ENCODE measurements around the gene FMN1.

Gene FMN1

DNA sequence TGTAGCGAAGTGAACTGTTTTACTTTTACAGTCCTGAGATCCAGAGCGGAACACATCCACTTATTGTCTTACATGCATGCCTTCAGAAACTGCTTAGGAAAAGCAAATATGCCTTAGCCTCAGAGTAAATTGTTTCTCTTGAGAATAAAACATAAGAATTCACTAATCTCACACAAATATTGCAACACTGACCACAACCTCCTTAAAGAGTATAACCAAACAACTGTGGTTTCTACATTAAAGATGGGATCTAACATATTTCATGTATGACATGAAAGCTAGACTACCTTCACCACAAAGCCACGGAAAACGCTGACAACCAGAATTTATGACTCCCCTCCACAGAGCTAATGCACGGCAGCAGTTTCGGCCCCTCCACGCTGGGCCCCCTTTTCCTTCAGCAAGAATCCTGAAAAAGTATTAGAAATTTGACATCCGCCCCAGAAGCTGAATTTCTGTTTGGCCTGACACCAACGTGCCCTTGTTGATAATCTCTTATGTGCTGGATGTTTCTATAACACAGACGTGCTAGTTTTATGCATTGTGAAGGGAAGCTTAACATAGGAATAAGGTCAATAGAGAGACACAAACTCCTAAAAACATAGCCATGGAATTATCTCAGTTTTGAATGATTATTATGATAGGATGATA is 392.1 kb downstream of the FMN1 start:
- DNase-seq: peak; percentile 94

DNA sequence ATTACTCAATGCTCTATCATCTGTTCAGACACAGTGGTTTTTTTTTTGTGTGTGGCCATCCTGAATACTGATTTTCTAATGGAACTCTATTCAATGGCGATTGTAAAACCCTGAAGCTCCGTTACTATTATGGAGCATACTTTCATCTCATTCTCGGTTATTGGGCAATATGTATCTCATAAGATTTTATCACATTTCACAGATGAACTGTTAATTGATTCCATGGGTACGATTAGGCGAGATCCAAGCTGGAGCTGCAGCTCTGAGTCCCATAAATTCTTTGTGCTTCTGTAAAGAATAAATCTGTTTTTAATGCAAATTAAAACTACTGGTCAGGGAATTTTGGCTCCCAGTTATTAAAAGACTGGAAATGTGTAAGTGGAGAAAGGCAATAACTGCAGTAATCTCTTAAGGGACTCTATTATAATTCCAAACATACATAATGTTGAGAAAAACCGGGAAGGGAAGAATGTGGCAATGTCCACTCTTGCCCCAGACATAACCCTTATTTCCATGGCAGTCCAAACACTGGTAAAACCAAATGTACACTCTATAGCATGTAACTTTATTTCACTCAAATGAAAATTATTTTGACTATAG is 394.5 kb downstream of the FMN1 start:
- no peak for DNase-seq

DNA sequence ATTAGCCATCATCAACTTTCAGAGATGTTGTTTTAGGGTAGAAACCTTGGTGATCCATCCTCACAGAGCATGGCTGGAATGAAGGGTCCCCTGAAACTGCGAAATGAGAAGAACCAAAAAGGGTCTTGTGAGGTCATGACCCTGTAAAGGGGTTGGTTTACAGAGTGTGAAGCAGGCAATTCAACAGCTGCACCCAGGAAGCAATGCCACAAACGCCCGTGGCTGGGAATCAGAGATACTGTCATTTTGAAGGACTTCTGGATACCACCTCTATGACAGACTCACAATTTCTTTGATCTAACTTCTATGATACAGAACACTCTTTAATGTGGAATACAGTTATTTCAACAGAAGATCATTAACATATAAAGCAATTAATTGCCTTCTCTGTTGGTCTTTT is 397.7 kb downstream of the FMN1 start:
- DNase-seq: no peak

DNA sequence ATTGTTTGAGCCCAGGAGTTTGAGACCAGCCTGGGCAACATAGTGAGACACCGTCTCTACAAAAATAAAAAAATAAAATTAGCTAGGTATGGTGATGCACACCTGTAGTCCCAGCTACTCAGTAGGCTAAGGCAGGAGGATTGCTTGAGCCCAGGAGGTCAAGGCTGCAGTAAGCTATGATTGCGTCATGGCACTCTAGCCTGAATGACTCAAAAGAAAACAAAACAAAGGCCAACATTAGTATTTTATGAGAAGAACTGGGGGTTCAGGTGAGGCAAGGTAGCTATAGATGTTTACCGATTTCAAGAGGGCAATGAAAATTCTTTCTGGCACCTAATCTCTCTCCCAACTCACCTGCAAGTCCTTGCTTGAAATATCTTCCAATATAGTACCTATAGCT is 399.5 kb downstream of the FMN1 start:
- peak; percentile 18 for DNase-seq

DNA sequence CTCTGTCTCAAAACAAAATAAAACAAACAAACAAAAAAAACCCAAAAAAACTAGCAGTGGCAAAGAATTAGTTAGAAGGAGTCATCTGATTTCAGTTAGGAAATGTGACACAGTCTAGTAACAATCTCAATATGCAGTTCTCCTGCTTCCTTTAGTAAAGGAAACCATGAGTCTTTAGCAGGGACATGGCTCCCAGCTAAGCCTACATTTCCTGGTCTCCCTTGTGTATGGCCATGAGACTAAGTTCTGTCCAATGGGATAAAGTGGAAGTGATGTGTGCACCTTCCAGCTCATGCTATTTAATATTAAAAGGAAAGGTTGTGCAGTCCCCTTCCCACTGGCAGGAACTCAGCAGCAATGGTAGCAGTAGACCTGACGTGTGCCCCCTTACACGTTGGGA is 402.1 kb downstream of the FMN1 start:
- no peak for DNase-seq

DNA sequence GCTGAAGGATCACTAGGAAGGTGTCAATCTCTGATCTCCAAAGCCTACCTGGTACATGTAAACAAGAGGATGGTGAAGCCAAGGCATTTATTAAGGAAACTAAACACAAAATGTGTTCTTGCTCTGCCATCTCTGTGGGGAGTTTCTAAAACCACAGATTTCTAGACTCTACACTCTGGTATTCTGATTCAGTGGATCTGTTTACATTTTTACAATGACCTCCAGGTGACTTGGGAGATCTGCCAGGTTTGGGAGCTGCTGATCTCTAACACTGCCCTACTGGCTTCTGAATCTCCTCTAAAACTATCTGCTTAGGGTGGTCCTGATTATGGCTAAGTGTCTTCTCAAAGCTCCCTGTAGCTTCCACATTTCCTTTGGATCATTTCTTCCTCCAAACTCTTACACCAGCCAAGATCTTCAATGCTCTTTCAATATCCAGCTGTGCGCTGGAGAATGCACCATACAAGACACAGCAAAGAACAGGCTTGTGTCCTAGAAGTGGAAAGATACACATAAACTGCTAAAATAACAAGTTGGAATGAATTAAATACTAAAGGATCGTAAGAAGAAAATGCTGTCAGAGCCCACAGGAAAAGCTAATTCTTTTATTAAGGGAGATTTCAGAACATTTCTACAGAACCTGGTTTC is 404.0 kb downstream of the FMN1 start:
- peak; percentile 73 for DNase-seq

DNA sequence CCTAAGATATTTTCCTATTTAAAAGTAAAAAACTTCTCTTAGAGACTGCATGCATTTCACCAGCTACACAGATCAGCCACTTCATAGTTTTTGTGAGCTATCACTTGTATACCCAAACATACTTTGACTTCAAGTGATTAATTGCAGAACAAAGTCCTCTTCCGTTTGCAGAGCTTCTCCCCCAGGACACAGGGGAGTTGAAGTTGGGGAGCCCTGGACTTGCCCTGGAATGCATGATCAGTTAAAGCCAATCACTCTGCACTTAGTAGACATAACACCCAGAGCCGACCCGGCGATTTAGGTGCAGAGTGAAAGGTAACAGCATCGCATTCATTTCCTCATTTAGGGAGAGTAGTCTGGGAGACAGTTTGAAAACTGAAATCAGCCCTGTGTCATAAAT is 406.6 kb downstream of the FMN1 start:
- no peak for DNase-seq

DNA sequence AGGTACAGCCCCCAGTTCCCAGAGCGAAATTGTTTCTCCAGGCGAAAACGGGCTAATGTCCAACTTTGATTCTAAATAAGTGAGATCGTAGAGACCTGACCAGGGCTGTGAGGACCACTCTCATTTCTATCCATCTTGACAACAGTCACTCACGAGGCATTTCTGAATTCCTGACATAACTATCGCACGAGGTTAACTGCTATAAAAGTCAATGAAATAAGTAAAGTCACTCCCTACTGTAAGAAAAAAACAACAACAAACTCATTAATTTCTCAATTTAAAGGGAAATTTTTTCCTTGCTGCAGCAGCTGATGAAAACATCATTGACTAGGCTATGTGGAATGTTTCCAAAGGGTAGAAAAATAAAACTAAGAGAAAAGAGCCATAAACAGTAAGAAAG is 407.6 kb downstream of the FMN1 start:
- no peak for DNase-seq

DNA sequence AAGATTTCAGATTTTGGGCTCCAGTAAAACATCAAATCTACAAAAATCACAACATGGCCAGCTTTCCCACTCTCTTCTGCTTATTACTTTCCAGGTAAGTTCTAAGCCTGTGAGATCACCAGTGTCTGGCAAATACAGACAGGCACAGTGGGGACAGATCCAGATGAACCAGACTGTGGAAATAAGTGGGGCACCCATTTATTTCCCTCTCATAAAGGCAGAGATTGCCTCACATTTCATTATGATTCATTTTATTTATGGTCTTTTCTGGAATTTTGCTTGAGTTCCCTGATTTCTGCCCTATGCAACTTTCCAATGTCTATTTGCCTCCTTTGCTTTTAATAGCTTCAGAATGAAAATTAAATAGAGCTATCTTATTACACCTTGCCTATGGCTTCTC is 409.9 kb downstream of the FMN1 start:
- DNase-seq: peak; percentile 31

DNA sequence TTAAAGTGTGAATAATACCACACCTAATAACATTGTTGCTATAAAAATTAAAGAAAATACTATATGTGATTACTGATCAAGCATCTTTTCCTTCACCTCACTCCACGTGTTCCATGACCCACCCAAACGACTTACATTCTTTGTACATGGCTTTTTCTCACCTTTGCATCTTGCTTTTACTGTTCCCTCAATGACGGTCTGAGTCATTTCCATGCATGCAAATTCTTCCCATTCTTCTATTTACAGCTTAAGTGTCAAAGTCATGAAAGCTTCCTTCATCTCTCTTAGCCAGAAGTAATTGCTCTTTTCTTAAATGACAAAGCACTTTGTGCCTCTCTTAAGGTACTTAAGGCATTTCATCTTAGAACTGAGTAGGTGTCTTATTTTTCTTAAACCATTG is 412.7 kb downstream of the FMN1 start:
- DNase-seq: no peak

DNA sequence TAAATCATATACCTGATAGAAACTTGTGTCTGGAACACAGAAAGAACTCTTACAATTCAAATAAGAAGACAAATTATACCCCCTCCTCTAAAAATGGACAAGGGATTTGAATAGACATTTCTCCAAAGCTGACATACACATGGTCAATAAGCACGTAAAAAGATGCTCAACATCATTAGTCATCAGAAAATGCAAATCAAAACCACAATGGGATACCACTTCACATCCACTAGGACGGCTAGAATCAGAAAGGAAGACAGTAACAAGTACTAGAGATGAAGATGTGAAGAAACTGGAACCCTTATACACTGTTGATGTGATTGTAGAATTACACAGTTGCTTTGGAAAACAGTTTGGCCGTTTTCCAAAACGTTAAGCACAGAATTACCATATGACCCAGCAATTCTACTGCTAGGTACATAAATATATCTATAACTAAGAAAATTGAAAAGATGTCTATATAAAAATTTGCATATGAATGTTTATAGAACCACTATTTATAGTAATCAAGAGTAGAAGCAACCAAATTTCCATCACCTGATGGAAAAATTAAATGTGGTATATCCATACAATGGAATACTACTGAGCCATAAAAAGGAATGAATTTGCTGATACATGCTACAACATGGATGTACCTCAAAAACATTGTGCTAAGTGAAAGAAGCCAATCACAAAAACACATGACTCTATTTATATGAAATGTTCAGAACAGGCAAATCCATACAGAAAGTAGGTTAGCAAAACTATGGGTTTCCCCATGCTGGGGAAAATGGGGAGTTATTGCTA is 415.9 kb downstream of the FMN1 start:
- no peak for DNase-seq

DNA sequence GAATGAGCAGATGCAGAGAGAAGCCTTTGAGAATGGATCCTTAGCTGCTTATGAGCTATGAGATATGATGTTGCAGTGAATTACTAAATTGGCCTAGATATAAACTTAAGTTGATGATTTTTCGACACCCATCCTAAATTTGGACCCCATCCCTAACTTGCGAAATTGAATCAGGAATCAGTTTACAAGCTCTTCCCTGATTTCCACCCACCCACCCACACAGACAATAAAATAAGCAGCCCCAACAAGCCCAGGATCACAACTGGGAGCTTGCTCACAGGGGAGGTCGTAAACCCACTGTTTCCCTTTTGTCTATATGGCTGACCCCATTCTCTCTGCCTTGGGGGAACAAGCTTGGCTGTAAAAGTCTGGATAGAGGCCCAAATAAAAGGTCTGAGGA is 419.4 kb downstream of the FMN1 start:
- DNase-seq: no peak

DNA sequence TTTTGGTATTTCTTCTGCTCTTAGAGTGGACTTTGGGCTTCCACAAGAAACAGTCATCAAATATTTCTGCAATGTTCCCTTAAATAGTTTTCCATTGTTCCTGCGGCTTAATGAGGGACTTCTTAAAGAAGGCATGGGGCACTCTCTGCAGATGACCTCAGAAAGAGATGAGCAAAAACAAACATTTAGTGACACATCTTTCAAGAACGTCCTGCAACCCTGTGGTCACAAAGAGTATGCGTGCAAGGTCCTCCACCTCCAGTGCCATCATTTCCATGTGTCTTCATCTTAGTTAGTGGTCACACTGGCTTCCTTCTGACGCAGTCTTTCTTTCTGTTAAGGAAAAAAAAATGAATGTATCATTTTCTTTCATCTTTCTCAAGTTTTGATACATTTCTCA is 420.5 kb downstream of the FMN1 start:
- DNase-seq: peak; percentile 95

DNA sequence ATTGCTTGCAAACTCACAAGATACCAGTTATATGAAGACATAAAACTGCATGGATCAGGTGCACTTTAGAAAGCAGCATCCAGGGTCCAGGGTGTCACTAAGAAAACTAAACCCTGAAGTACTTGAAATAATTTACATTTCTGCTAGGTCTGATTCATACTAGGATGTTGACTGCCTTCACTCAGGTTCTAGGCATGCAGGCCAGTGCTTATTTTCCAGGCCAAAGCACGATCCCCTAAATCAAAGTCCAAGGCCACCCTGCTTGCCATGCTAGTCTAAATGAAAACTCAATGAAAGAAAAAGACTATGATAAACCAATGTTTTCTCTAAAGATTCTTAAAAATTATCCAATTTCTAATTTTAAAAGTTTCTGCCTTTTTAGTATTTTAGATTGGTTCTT is 427.3 kb downstream of the FMN1 start:
- no peak for DNase-seq

DNA sequence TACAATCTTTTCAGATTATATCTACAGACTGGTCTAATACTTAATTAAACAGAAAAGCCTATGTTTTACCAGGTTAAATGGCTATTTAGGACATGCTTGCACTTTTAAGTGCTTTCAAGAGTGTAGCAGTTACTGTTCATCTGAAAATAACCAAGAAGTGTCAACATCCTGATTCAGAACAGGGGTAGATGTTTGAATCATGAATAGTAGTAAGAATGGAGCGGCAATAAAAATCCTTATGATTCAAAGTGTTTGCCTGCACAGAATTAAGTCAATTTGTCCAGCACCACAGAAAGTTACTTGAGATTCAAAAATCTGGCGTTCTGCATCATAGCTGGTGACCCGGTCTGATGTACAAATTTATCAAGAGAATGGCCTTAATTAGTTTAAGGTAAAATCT is 428.4 kb downstream of the FMN1 start:
- DNase-seq: no peak

DNA sequence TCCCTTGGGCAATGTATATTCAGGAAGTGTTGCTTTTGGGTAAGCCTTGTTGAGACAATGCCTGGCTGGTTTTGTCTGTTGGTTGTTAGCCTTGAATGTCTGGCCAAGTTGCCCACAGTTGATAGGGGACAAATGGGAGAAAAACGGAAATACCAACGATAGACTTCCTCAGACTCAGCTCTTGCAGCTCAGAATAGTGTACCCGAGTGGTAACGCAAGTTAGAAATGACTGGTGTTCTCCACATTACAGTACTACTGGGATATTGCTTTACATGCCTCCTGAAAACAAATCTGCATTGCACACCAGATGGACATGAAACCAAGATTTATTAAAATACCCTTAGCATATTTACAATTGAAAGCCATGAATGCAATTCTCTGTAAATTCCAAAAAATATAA is 429.3 kb downstream of the FMN1 start:
- DNase-seq: no peak

DNA sequence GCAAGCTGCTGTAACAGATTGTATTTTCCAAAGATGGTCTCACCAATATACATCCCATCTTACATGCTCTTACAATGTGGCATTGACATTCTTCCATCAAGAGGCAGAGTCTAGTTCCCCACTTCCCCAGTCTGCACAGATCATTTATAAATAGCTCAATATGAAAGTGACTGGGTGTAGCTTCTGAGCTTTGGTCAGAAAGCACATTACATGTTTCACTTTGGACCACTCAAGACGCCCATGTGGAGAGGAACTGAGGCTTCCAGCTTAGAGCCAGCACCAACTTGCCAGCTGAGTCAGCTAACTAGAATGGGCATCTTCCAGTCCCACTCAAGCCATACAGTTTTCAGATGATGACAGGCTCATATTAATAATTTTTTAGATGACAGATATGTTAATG is 431.2 kb downstream of the FMN1 start:
- no peak for DNase-seq

DNA sequence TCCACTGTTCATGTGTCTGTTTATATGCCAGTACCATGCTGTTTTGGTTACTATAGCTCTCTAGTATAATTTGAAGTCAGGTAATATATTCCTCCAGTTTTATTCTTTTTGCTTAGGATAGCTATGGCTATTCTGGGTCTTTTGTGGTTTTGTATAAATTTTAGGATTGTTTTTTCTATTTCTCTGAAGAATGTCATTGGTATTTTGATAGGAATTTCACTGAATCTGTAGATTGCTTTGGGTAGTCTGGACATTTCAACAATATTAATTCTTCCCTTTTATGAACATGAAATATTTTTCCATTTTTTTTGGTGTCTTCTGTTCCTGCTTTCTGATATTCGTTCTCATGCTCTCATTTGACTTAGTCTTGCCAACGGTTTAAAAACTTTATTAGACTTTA is 437.1 kb downstream of the FMN1 start:
- DNase-seq: no peak

DNA sequence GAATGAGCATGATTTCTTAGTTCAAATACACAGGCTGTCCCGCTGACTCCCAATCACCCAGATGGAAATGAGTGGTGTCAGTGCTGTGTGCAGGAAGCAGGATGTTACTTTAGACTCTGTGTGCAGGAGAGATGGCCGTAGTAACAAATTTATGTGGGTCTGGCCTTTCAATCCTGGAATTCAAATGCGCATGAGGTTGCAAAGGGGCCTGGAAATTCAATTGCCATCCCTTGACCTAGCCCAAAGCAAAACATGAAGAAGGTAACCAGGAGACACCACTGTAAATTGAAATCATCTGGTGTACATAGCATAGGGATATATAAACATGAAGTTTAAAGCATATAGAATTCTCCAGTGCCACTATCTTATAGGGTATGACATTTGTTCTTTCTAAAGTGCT is 443.5 kb downstream of the FMN1 start:
- DNase-seq: no peak

DNA sequence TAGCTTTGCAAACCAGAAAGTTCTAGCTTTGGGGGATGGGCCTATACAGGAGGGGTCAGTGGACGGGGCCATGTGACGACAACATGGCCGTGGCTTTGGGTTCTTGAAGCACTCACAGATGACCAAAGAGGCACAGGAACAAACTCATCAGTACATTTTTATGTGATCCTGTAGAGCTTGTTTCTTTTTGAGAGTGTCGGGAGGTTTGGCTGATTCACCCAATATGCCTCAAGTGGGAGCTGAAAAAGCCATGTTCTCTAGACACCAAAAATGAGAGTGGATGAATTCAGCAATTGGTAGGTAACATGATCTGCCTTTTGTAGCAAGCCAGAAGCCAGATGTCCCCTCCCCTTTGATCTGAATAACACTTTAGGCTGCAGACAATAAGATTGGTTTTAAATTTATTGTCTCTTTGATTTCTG is 446.6 kb downstream of the FMN1 start:
- no peak for DNase-seq

DNA sequence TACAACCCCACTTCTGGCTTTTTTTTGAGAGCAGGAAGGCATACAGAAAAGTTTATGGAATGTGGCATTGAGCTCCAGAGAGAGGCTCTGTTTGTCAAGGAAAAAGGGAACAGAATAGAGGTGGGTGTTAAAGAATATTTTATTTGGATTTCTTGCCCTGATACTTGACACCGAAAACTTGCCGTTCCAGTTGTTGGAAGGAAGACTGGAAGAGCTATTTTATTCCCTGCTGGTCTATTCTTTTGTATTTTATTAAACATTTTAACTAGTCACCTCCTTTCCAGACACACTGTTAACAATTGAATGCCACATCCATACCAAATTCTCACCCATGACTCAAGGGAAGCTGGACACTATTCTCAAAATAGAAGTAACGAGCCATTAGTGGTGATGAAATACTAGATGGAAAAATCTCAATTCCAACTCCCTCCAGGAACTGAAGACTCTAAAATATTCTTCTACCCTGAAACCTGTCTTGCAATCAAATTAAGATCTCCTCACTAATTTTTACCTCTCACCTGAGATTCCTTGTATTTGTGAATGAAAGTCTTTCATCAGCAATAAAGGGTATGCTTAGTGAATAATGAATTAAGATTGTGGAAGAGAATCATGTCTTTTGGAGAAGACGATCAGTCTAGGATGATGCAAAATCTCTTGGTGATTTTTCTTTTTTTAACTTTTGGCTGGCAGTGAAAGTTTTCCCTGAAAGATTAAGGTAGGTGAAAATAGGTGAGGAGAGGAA is 448.2 kb downstream of the FMN1 start:
- DNase-seq: no peak

DNA sequence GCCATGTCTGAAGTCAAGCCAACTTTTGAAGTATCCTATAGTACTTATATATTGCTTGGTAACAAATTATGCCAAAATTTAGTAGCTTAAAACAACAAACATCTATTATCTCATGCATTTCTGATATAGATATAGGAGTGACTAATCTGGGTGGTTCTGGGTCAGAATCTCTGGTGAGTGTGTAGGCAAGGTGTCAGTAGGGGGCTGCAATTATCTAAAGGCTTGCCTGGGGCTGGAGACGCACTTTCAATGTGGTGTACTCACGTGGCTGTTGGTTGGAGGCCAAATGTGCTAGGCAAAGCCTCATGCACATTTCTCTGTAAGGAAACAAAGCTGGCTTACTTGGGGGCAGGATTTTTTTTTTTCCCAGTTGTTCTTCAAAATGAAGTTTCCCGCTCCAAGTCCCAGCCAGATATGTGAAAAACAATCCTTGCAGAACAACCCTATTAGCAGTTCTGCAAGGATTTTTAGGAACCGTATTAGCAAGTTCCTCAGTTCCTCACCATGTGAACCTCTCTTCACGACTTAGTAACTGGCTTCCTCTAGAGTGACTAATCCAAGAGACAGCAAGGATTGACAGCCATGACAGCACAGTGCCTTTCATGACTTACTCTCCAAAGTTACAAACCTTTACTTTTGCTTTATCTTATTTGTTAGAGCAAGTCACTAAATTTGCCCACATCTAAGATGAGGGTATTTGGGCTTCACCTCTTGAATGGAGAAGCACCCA is 450.9 kb downstream of the FMN1 start:
- DNase-seq: no peak
